Activated naive CD4-positive, alpha-beta T cell treated with anti-CD3 and anti-CD28 coated beads, Interleukin-2, amount 50 U/mL, for 16 hours (primary cell): ENCODE measurements around the gene LRRC51.
A peak's percentile ranks its signal among the peaks of the same experiment; 100 is the strongest.
"Not testable (repeated sequence)": the region's sequence is repeated elsewhere in the genome, so short reads cannot be mapped to it uniquely, and the experiment has no call there.

Experiments used
- DNase-seq: peaks from one replicate; pipeline ENCODE4 v3.0.0-alpha.2; 2020

The LRRC51 gene

GRCh38 chr11:72112143-72112977 is 31.7 kb downstream of the LRRC51 start, which contains the start of gene ANAPC15:
TSS of gene ANAPC15 (minus strand) at chr11:72112695. CDS start at chr11:72111276, 1,419 bp downstream.
- DNase-seq: peak; percentile 99

GRCh38 chr11:72112978-72113808 is 32.5 kb downstream of the LRRC51 start:
- DNase-seq: no peak

- no peak for DNase-seq
Measured at GRCh38 chr11:72114570-72114969, 33.9 kb downstream of the LRRC51 start.

GRCh38 chr11:72116019-72116755 is 35.5 kb downstream of the LRRC51 start:
- DNase-seq: no peak

- no peak for DNase-seq
Measured at GRCh38 chr11:72119198-72119597, 38.5 kb downstream of the LRRC51 start.

GRCh38 chr11:72120930-72121329 is 40.3 kb downstream of the LRRC51 start:
- no peak for DNase-seq

- no peak for DNase-seq
Measured at GRCh38 chr11:72122607-72123006, 42.0 kb downstream of the LRRC51 start.

- no peak for DNase-seq
Measured at GRCh38 chr11:72123117-72123653, 42.5 kb downstream of the LRRC51 start.

GRCh38 chr11:72124046-72124445 is 43.4 kb downstream of the LRRC51 start:
- DNase-seq: no peak

- no peak for DNase-seq
Measured at GRCh38 chr11:72125956-72126355, 45.3 kb downstream of the LRRC51 start.

GRCh38 chr11:72127923-72128322 is 47.3 kb downstream of the LRRC51 start:
- no peak for DNase-seq

- no peak for DNase-seq
Measured at GRCh38 chr11:72129381-72129780, 48.7 kb downstream of the LRRC51 start.

GRCh38 chr11:72132646-72133045 is 52.0 kb downstream of the LRRC51 start:
- DNase-seq: no peak

- DNase-seq: not testable (repeated sequence)
Measured at GRCh38 chr11:72135473-72135872, 54.8 kb downstream of the LRRC51 start, which contains the start of gene FOLR3. TSS of gene FOLR3 (plus strand) at chr11:72135725. CDS start at chr11:72135953, 228 bp downstream.

- no peak for DNase-seq
Measured at GRCh38 chr11:72135891-72136683, 55.4 kb downstream of the LRRC51 start.

GRCh38 chr11:72136684-72137262 is 56.1 kb downstream of the LRRC51 start:
- DNase-seq: no peak

- no peak for DNase-seq
Measured at GRCh38 chr11:72138821-72139390, 58.3 kb downstream of the LRRC51 start.

GRCh38 chr11:72139500-72139899 is 58.9 kb downstream of the LRRC51 start:
- no peak for DNase-seq

GRCh38 chr11:72140661-72141060 is 60.0 kb downstream of the LRRC51 start:
- no peak for DNase-seq

- no peak for DNase-seq
Measured at GRCh38 chr11:72141066-72141465, 60.4 kb downstream of the LRRC51 start.

- not testable (repeated sequence) for DNase-seq
Measured at GRCh38 chr11:72142086-72142485, 61.4 kb downstream of the LRRC51 start.
